PFSK-1 (cell line): ENCODE measurements around the gene ATG9B.

Experiments used
- FOXP2 ChIP-seq: optimal IDR thresholded peaks from 2 replicates; pipeline ENCODE3; 2011; ENCODE audit warnings: borderline replicate concordance, control low read depth, inconsistent platforms; ENCODE audit not compliant: insufficient read depth; ENCODE audit errors: extremely low read length, extremely low read depth
- POLR2AphosphoS5 ChIP-seq: IDR thresholded peaks from 2 replicates; pipeline ENCODE4 v1.6.1; 2012; ENCODE audit warnings: low read depth, mild to moderate bottlenecking, control low read depth, low read length, moderate library complexity
- REST ChIP-seq, 2 experiments: IDR thresholded peaks; 2 replicates each; pipeline versions ENCODE4 v1.6.1 to v1.8.0; 2011 to 2012; ENCODE audit warnings: low read depth in 2 of 2, low read length in 2 of 2, control low read depth in 1 of 2, inconsistent platforms in 1 of 2, mild to moderate bottlenecking in 1 of 2, moderate library complexity in 1 of 2; ENCODE audit not compliant: insufficient read depth in 1 of 2
- SIN3A ChIP-seq: IDR thresholded peaks from 2 replicates; pipeline ENCODE4 v1.6.1; 2012; ENCODE audit warnings: mild to moderate bottlenecking, low read length, moderate library complexity, borderline replicate concordance; ENCODE audit not compliant: insufficient read depth
- TAF1 ChIP-seq: IDR thresholded peaks from 2 replicates; pipeline ENCODE4 v1.6.1; 2012; ENCODE audit warnings: low read length, control low read depth, borderline replicate concordance; ENCODE audit not compliant: insufficient read depth

ATG9B gene

GRCh38 chr7:150976529-150977381 is 47.5 kb downstream of the ATG9B start:
- TF ChIP-seq POLR2AphosphoS5 (no peak), SIN3A (no peak), TAF1 (no peak), REST (IDR thresholded peaks at IDR 0.05; ENCODE audit: insufficient read depth in 1 of 2, low read depth in 2 of 2, low read length in 2 of 2) (no peak), FOXP2 (no peak)

GRCh38 chr7:150975536-150976319 is 48.6 kb downstream of the ATG9B start:
- no peak for TF ChIP-seq REST (IDR thresholded peaks at IDR 0.05; ENCODE audit: insufficient read depth in 1 of 2, low read depth in 2 of 2, low read length in 2 of 2)
- TF ChIP-seq FOXP2 = no peak
- no peak for TF ChIP-seq SIN3A
- TF ChIP-seq POLR2AphosphoS5 = no peak
- no peak for TF ChIP-seq TAF1

GRCh38 chr7:150974468-150975391 is 49.6 kb downstream of the ATG9B start:
- TF ChIP-seq FOXP2 (no peak), REST (IDR thresholded peaks at IDR 0.05; ENCODE audit: insufficient read depth in 1 of 2, low read depth in 2 of 2, low read length in 2 of 2) (no peak), POLR2AphosphoS5 (0 out of 2 replicates have a peak, but pooled peaks have one; percentile 25)

- TF ChIP-seq POLR2AphosphoS5 = no peak
- no peak for TF ChIP-seq TAF1
- no peak for TF ChIP-seq FOXP2
- no peak for TF ChIP-seq REST (IDR thresholded peaks at IDR 0.05; ENCODE audit: insufficient read depth in 1 of 2, low read depth in 2 of 2, low read length in 2 of 2)
- TF ChIP-seq SIN3A = no peak
Measured at GRCh38 chr7:150973571-150974451, 50.5 kb downstream of the ATG9B start.
